ENCODE results near the gene ADARB2. TPM values are rescaled to one million over a fixed set of nuclear protein-coding genes. Genes with fewer than 3 reads are reported as not detected.
"Not testable (repeated sequence)": the region's sequence is repeated elsewhere in the genome, so short reads cannot be mapped to it uniquely, and the experiment has no call there.

Gene ADARB2
- total RNA-seq, 4 donors from 2014 or later: 1.3 to 5.4 (median 1.8) TPM

DNA sequence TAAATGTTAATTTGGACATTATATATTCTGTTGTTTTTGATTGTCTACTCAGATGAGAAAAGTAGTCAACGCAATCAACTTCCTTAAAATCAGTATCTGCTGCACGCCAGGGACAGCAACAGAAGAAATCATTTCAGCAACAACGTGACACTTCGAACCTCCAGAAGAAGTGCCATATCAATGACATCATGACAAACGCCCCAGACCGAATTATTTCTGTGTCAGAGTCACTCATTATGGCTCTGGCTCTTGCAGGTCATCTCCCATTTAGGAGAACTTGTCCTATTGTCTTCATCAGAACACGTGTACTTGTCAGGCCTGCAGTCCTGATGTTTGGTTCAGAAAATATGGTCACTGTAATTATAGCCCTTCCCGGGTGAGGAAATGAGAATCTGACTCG lies 276.3 kb downstream of the ADARB2 start:
- no peak overlapping the region for H3K27ac ChIP-seq
- WGBS, 2 donors (ENCODE audit: low coverage in 1 of 2): 45 to 56% methylated on average over 8 to 9 of the region's 9 CpGs
- H3K4me3 ChIP-seq: no peak overlapping the region
- ATAC-seq: no peak
- no peaks in the 10 kb centered on the region for H3K36me3 ChIP-seq
- H3K27me3 ChIP-seq: peaks cover 46% of the 10 kb centered on the region
- no peaks in the 10 kb centered on the region for H3K4me1 ChIP-seq
- H3K9me3 ChIP-seq: no peaks in the 10 kb centered on the region
- TF ChIP-seq, protein P1, sequence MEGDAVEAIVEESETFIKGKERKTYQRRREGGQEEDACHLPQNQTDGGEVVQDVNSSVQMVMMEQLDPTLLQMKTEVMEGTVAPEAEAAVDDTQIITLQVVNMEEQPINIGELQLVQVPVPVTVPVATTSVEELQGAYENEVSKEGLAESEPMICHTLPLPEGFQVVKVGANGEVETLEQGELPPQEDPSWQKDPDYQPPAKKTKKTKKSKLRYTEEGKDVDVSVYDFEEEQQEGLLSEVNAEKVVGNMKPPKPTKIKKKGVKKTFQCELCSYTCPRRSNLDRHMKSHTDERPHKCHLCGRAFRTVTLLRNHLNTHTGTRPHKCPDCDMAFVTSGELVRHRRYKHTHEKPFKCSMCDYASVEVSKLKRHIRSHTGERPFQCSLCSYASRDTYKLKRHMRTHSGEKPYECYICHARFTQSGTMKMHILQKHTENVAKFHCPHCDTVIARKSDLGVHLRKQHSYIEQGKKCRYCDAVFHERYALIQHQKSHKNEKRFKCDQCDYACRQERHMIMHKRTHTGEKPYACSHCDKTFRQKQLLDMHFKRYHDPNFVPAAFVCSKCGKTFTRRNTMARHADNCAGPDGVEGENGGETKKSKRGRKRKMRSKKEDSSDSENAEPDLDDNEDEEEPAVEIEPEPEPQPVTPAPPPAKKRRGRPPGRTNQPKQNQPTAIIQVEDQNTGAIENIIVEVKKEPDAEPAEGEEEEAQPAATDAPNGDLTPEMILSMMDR (IDR thresholded peaks at IDR 0.05): no peak
- TF ChIP-seq POLR2A (IDR thresholded peaks at IDR 0.05): no peak
- no peak for TF ChIP-seq POLR2AphosphoS5 (IDR thresholded peaks at IDR 0.05)
- TF ChIP-seq EP300 (IDR thresholded peaks at IDR 0.05): no peak

DNA sequence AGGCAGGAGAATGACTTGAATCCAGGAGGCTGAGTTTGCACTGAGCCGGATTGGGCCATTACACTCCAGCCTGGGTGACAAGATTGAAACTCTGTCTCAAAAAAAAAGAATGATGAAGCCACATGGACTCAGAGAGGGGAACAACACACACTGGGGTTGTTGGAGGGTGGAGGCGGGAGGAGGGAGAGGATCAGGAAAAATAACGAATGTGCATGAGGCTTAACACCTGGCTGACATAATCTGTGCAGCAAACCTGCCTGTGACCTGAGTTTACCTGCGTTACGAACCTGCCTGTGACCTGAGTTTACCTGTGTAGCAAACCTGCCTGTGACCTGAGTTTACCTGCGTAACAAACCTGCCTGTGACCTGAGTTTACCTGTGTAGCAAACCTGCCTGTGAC lies 277.7 kb downstream of the ADARB2 start:
- not testable (repeated sequence) for H3K36me3 ChIP-seq, H3K9me3 ChIP-seq, H3K4me1 ChIP-seq, ATAC-seq, H3K4me3 ChIP-seq, H3K27ac ChIP-seq
- WGBS, 2 donors (ENCODE audit: low coverage in 1 of 2): 71 to 90% methylated on average over 3 to 6 of the region's 6 CpGs
- H3K27me3 ChIP-seq: peaks cover 35% of the 10 kb centered on the region

DNA sequence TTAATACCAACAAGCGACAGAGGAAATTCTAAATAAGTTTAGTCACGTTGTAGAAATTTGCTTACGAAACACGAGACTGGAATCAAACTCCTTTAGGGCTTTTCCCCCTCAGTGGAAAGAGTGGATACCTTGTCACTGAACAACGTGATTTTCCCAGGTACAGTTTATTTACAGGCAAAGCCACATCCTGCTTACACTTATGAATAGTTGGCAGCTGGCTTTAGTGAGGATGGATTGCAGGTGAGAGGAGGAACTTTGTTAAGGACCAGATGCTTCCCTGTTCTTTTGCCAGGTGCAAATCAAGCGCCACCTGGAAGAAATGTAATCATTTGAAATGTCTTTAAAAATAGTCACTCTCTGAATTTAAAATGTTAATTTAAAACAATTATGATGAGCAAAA lies 282.4 kb downstream of the ADARB2 start:
- ATAC-seq: no peak
- TF ChIP-seq POLR2A (IDR thresholded peaks at IDR 0.05) (no peak), POLR2AphosphoS5 (IDR thresholded peaks at IDR 0.05) (no peak), EP300 (IDR thresholded peaks at IDR 0.05) (no peak)
- TF ChIP-seq, protein P1 (IDR thresholded peaks at IDR 0.05): no peak
- Histone ChIP-seq H3K27ac (no peak overlapping the region), H3K9me3 (no peaks in the 10 kb centered on the region), H3K36me3 (no peaks in the 10 kb centered on the region), H3K4me1 (no peaks in the 10 kb centered on the region), H3K4me3 (no peak overlapping the region), H3K27me3 (peaks cover 56% of the 10 kb centered on the region)
- 56 to 57% methylated on average over 6 of the region's 6 CpGs for WGBS, 2 donors (ENCODE audit: low coverage in 1 of 2)

DNA sequence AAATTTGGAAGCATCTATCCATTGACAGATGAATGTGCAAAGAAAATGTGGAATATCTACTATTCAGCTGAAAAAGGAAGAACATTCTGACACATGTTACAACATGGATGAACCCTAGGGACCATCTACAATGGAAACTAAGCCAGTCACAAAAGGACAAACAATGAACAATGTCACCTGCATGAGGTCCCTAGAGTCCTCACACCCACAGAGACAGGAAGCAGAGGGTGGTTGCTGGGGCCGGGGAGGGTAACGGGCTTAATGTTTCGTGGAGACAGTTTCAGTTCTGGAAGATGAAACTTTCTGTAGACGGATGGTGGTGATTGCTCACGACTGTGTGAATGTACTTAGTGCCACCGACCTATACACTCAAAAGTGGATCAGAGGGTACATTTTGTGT lies 282.9 kb downstream of the ADARB2 start:
- 67 to 73% methylated on average over 4 to 6 of the region's 6 CpGs for WGBS, 2 donors (ENCODE audit: low coverage in 1 of 2)
- no peaks in the 10 kb centered on the region for H3K36me3 ChIP-seq
- H3K27ac ChIP-seq: no peak overlapping the region
- TF ChIP-seq POLR2AphosphoS5 (IDR thresholded peaks at IDR 0.05) (no peak), POLR2A (IDR thresholded peaks at IDR 0.05) (no peak), EP300 (IDR thresholded peaks at IDR 0.05) (no peak)
- TF ChIP-seq, protein P1 (IDR thresholded peaks at IDR 0.05): no peak
- H3K27me3 ChIP-seq: peaks cover 61% of the 10 kb centered on the region
- H3K9me3 ChIP-seq: no peaks in the 10 kb centered on the region
- H3K4me1 ChIP-seq: no peaks in the 10 kb centered on the region
- no peak for ATAC-seq
- H3K4me3 ChIP-seq: no peak overlapping the region

DNA sequence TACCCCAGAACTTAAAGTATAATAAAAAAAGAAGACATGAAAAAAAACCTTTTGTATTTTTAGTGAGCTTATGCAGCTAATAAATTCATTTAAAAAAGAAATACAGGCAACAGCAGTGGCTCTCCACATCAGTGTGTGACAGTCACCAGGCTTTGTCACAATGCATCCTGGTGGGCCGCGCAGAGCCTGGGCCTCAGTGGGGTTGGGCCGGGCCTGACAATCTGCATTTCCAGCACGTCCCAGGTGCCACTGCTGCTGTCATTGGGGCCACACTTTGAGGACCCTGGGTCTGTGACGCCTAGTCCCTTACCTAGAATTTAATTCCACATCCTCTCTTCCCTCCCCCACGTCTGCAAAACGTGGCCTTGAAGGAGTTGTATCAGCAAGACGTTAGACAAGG lies 284.5 kb downstream of the ADARB2 start:
- Histone ChIP-seq H3K4me1 (no peaks in the 10 kb centered on the region), H3K27ac (no peak overlapping the region), H3K4me3 (no peak overlapping the region), H3K36me3 (no peaks in the 10 kb centered on the region), H3K9me3 (no peaks in the 10 kb centered on the region), H3K27me3 (peaks cover 66% of the 10 kb centered on the region)
- no peak for ATAC-seq
- 55 to 89% methylated on average over 4 to 7 of the region's 8 CpGs for WGBS, 2 donors (ENCODE audit: low coverage in 1 of 2)
- no peak for TF ChIP-seq POLR2A (IDR thresholded peaks at IDR 0.05)
- no peak for TF ChIP-seq EP300 (IDR thresholded peaks at IDR 0.05)
- TF ChIP-seq, protein P1 (IDR thresholded peaks at IDR 0.05): no peak
- no peak for TF ChIP-seq POLR2AphosphoS5 (IDR thresholded peaks at IDR 0.05)
